Pancreas (tissue), 10 donors: ENCODE data around the gene CCDC170. TPM values are rescaled to one million over a fixed set of nuclear protein-coding genes. Genes with fewer than 3 reads are reported as not detected.
"Not testable (repeated sequence)": the region's sequence is repeated elsewhere in the genome, so short reads cannot be mapped to it uniquely, and the experiment has no call there.

Experiments used
- ATAC-seq, 4 donors: fragments of 200-7000 bp; cut with Tn5 transposase; one replicate each; pipeline versions ENCODE4 v1.8.0 to v1.9.1; 2020; ENCODE audit warnings: mild to moderate bottlenecking in 4 of 4, moderate library complexity in 4 of 4
- DNase-seq, 6 donors: peaks; one replicate each; pipeline ENCODE4 v3.0.0-alpha.2; 2020
- FAIRE-seq: peaks from 2 replicates; lab custom pipeline; 2012; peaks lifted over from hg19 to GRCh38; lab: Jason Lieb, UNC
- H3K27ac ChIP-seq, 4 donors: fragments of 200-600 bp; sonication (generic); 1 replicate in 3 of 4; 2 replicates in 1 of 4; pipeline versions ENCODE4 v1.5.0 to v1.8.0; 2020
- H3K27me3 ChIP-seq, 4 donors: fragments of 200-600 bp; one replicate each; pipeline ENCODE4 v1.8.0; 2021
- H3K36me3 ChIP-seq, 3 donors: fragments of 200-600 bp; sonication (generic) in 1 of 3; one replicate each; pipeline versions ENCODE4 v1.5.0 to v1.8.0; 2020 to 2021
- H3K4me1 ChIP-seq, 3 donors: fragments of 200-600 bp; one replicate each; pipeline ENCODE4 v1.8.0; 2021
- H3K4me3 ChIP-seq, 4 donors: fragments of 200-600 bp; sonication (generic) in 2 of 4; one replicate each; pipeline versions ENCODE4 v1.5.0 to v1.8.0; 2020 to 2021
- H3K9me3 ChIP-seq, 4 donors: fragments of 200-600 bp; one replicate each; pipeline ENCODE4 v1.8.0; 2021
- CTCF ChIP-seq, 4 donors: fragments of 200-600 bp; sonication (generic) in 3 of 4; IDR thresholded peaks; one replicate each; pipeline versions ENCODE4 v1.5.0 to v1.8.0; 2021; ENCODE audit warnings: antibody characterized with exemption in 4 of 4
- WGBS, 2 donors: extraction: QIAGEN DNeasy Blood & Tissue Kit; methylation state at CpG; one replicate each; pipeline ENCODE4 v1.1.7; 2013; 5-methylcytosine and 5-hydroxymethylcytosine counted together
- intact Hi-C, 3 donors: fragments of 100-400 bp; cut with DNase I; formaldehyde crosslinking; loops; one replicate each; pipeline versions ENCODE4 v1.11.1 to v1.14.2; 2022
- polyA plus RNA-seq, 2 donors: library from polyadenylated mRNA; stranded (reverse); fragments of 200-250 nt; gene quantifications; one replicate each; pipeline ENCODE4 v1.2.3, GENCODE V29; 2013
- total RNA-seq, 6 donors: library from RNA; stranded (reverse); fragmentation: NEBNext Ultra II Directional in 4 of 6; extraction: Animal tissue kit (Norgen Biotek cat#: 25700) in 4 of 6; gene quantifications; one replicate each; pipeline versions ENCODE4 v1.2.1 to v1.2.4, GENCODE V29; 2021 to 2023
- donor health status: healthy with polysubstance abuse.
- donor health status: DM: no; HTN: no; CAD: no; lungs with moderate emphysema.
- donor health status: DM: no; HTN: no; CAD: no.
- donor health status: control.
- donor health status: control.
- donor health status: Bipolar disorder and iron deficiency.
- donor health status: DM: yes; HTN: yes; CAD: no.
- donor health status: DM: no; HTN: no; CAD: no.
- donor health status: DM: no; HTN: no; CAD: no.
- donor health status: DM: yes; HTN: yes; CAD: no.

CCDC170 gene
- total and polyA plus RNA-seq, 8 donors = 0.03 to 0.81 (median 0.40) TPM; not detected in 1

- TF ChIP-seq CTCF (IDR thresholded peaks at IDR 0.05) = no peak
- no peak for ATAC-seq
- Histone ChIP-seq H3K4me1 (no peaks in the 10 kb centered on the region), H3K4me3 (no peak overlapping the region), H3K36me3 (no peaks in the 10 kb centered on the region), H3K27ac (no peak overlapping the region), H3K27me3 (no peaks in the 10 kb centered on the region), H3K9me3 (no peaks in the 10 kb centered on the region)
- DNase-seq = no peak
- no peak for FAIRE-seq
- intact Hi-C loops = no loop called here
- 78 to 94% methylated on average over 1 of the region's 1 CpG for WGBS, 2 donors
Observed at GRCh38 chr6:151544453-151544852, 50.6 kb downstream of the CCDC170 start.

GRCh38 chr6:151544884-151545283 lies 51.1 kb downstream of the CCDC170 start:
- H3K4me3 ChIP-seq, H3K27me3 ChIP-seq, DNase-seq, intact Hi-C loops, H3K4me1 ChIP-seq, H3K9me3 ChIP-seq, ATAC-seq, FAIRE-seq, H3K36me3 ChIP-seq, H3K27ac ChIP-seq: not testable (repeated sequence)
- WGBS, 2 donors = 84 to 90% methylated on average over 6 of the region's 6 CpGs

- WGBS, 2 donors = 68 to 82% methylated on average over 13 of the region's 13 CpGs
- Histone ChIP-seq H3K27me3 (no peaks in the 10 kb centered on the region), H3K4me3 (no peak overlapping the region), H3K9me3 (no peaks in the 10 kb centered on the region), H3K27ac (no peak overlapping the region), H3K36me3 (no peaks in the 10 kb centered on the region), H3K4me1 (no peaks in the 10 kb centered on the region)
- FAIRE-seq = no peak
- DNase-seq = no peak
- intact Hi-C loops = no loop called here
- TF ChIP-seq CTCF (IDR thresholded peaks at IDR 0.05) = no peak
- ATAC-seq = no peak
Observed at GRCh38 chr6:151546941-151547659, 53.3 kb downstream of the CCDC170 start.

GRCh38 chr6:151548201-151548600 lies 54.4 kb downstream of the CCDC170 start:
- DNase-seq = no peak
- TF ChIP-seq CTCF (IDR thresholded peaks at IDR 0.05) = no peak
- no peaks in the 10 kb centered on the region for H3K36me3 ChIP-seq
- no peak for FAIRE-seq
- no peaks in the 10 kb centered on the region for H3K27me3 ChIP-seq
- intact Hi-C loops = no loop called here
- H3K9me3 ChIP-seq = no peaks in the 10 kb centered on the region
- H3K27ac ChIP-seq = no peak overlapping the region
- H3K4me1 ChIP-seq = no peaks in the 10 kb centered on the region
- H3K4me3 ChIP-seq = no peak overlapping the region
- ATAC-seq = no peak
- 65 to 75% methylated on average over 5 of the region's 5 CpGs for WGBS, 2 donors

- 65 to 70% methylated on average over 1 of the region's 1 CpG for whole genome bisulfite sequencing, 2 donors
Observed at GRCh38 chr6:151549790-151550189, 56.0 kb downstream of the CCDC170 start.

More at GRCh38 chr6:151549790-151550189, 56.0 kb downstream of the CCDC170 start:
- ATAC-seq (no peak), FAIRE-seq (no peak), DNase-seq (no peak)
- Histone ChIP-seq H3K27ac (no peak overlapping the region), H3K4me3 (no peak overlapping the region), H3K36me3 (no peaks in the 10 kb centered on the region), H3K4me1 (no peaks in the 10 kb centered on the region), H3K9me3 (no peaks in the 10 kb centered on the region), H3K27me3 (no peaks in the 10 kb centered on the region)
- intact Hi-C loops = no loop called here
- no peak for TF ChIP-seq CTCF (IDR thresholded peaks at IDR 0.05)
